GM18867 (cell line): ENCODE results near the gene FIBP.

Experiments used
- ATAC-seq: cut with Tn5 transposase; IDR thresholded peaks from one replicate; pipeline ENCODE4 v1.9.1; 2021; ENCODE audit warnings: mild to moderate bottlenecking, moderate library complexity; ENCODE audit not compliant: unreplicated experiment

The FIBP gene

GRCh38 chr11:65871811-65872548, 16.3 kb downstream of the FIBP start:
- no peak for ATAC-seq

GRCh38 chr11:65870706-65871681, 17.3 kb downstream of the FIBP start:
- ATAC-seq, result no peak

DNA sequence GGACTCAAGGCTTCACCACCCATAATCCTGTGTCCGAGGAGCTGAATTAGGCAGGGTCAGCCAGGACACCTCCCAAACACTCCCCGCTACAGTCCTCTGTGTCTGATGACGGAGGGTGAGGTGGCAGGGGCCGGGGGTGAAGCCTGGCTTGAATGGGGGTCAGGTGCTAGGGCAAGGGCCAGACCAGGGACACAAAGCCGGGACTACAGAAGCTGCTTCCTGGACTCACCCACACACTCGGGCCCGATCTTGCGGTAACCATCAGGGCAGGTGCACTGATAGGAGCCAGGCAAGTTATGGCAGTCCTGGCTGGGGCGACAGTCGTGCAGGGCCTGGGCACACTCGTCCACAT, 18.0 kb downstream of the FIBP start:
- ATAC-seq, result no peak

- ATAC-seq, result no peak
Measured at GRCh38 chr11:65869643-65870306, 18.5 kb downstream of the FIBP start.

- ATAC-seq, result no peak
Measured at GRCh38 chr11:65868907-65869306, 19.4 kb downstream of the FIBP start.

- no peak for ATAC-seq
Measured at GRCh38 chr11:65868076-65868667, 20.1 kb downstream of the FIBP start.

- ATAC-seq, result no peak
Measured at GRCh38 chr11:65867284-65868071, 20.8 kb downstream of the FIBP start.

DNA sequence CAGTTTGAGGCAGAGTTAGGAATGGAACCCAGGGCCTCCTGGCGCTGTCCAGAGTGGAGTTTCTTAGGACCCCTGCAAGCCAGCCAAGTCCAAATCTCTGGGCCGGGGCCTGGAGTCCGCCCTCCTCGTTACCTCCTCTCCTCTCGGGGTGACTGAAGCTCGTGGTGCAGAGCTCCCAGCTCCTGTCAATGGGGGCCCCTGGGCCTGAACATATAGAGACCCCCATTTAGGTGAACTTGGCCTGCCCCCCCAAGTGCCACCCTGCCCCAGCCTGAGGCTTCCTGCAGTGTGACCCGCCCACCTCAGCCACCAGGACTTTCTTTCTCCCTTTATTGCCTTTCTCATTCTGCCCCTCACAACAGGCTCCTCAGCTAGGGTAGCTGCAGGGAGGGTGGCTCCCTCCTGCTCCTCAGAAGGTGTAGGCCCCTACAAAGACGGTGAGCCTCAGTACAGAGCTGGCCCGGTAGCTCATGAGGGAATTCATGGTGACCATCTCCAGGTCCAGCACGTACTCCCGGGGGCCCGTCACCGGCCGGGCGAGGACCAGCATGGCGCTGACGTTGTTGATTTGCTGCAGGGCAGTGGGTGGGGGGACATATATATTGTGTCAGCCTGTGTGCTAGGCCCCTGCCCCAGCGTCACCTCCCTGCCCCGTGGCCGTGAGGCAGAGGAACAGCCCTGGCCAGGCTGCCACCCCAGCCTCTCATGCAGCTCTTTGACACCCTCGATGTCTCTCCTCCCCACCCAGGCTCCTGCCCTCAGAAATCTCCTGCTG, 21.6 kb downstream of the FIBP start:
- ATAC-seq, result no peak

DNA sequence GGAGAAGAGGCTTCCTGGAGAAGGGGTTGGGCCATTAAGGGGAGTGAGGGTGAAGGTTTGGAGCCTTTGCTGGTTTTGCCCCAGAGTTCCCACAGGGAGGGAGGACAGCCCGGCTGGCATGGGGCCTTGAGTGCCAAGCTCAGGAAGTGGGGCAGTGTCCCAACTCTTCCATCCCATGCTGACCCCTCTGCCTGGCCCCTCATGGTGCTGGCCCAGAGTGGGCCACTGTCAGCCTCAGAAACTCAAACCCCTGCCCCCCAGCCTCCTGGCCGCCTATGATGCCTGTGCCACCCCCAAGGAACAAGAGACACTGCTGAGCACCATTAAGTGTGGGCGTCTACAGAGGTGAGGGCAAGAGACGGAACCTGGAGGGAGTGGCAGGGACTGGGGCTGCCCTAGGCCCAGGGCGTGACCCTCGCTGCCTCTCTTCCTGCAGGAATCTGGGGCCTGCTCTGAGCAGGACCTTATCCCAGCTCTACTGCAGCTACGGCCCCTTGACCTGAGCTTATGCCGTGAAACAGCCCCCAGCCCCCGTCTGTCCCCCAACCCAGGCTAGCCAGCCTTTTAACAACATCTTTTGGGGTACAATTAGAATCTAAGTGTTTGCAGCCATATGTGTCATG, 22.6 kb downstream of the FIBP start:
- ATAC-seq, result no peak

DNA sequence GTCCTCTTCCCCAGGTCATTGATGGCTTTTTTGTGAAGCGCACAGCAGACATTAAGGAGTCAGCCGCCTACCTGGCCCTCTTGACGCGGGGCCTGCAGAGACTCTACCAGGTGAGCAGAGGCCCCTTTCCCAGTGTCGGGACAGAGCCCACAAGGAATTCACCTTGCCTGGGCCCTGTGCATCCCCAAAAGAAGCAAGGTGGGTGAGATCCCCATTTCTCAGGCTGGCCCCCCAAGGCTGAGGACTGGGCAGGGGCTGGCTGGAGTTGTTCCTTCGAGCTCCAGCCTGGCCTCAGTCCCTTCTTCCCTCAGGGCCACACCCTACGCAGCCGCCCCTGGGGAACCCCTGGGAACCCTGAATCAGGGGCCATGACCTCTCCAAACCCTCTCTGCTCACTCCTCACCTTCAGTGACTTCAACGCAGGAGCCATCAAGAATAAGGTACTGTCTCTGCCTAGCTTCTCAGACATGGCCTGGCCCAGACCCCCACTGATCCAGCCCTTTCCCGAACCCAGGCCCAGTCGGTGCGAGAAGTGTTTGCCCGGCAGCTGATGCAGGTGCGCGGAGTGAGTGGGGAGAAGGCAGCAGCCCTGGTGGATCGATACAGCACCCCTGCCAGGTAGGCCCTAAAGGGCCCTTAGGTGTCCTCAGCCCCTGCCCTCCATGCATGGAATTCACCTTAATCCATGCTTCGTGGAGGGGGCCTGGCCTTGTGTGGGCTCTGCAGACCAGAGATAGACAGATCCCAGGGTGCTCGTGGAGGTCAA, 23.4 kb downstream of the FIBP start:
- ATAC-seq, result no peak

DNA sequence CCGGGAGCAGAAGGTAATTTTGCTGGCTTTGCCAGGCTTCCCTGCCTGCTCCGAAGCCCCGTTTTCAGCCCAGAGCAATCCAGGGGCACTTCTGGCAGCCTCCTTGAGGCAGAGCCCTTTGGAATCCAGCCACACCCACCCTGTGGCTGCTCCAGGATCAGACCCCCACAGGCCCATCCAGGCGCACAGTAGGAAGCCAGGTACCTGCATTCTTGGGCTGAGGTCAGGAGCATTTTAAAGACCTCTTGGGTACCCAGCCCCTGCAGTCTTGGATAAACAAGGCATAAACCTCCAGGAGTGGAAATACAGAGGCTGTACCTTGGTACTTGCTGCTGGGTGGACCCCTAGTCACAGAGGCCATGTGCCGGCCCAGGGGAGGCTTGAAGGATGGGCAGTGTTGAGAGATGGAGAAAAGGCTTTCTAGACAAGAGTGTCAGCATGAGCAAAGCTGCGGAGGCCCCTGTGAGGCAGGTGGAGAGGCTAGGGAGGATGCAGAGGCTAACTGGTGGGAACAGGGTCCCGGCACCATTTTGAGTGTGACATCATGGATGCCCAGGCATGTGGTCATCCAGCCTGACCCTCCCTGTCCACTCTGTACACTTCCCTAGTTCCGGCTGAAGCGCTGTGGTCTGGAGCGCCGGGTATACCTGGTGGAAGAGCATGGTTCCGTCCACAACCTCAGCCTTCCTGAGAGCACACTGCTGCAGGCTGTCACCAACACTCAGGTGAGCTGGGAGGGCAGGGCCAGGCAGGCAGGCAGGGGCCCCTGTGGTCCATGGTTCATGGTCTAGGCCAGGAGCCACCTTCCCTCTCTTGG, 24.2 kb downstream of the FIBP start:
- no peak for ATAC-seq

DNA sequence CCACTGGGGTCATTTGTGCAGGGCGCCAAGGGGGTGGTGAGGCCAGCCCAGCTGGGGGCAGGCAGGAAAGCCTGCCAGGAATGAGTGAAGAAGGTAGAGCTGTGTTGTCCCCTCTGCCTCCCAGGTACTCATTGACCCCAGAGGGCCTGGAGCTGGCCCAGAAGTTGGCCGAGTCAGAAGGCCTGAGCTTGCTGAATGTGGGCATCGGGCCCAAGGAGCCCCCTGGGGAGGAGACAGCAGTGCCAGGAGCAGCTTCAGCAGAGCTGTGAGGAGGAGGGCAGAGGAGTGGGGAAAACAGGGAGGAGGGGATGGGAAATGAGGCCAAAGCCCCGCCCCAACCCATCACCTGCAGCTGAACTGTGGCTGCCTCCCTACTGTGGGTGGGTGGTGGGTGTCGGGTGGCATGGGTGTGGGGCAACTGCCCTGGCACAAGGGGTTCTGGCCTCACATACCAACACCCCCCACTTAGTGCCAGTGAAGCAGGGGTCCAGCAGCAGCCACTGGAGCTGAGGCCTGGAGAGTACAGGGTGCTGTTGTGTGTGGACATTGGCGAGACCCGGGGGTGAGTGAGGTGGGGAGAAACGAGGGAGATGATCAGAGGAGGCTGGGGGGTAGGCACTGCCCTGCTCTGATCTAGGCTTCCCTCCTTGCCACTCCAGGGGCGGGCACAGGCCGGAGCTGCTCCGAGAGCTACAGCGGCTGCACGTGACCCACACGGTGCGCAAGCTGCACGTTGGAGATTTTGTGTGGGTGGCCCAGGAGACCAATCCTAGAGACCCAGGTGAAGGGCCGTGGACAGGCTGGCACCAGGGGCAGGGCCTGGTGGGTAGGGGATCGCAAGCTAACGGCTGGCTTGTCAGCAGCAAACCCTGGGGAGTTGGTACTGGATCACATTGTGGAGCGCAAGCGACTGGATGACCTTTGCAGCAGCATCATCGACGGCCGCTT, 25.1 kb downstream of the FIBP start:
- ATAC-seq, result no peak

DNA sequence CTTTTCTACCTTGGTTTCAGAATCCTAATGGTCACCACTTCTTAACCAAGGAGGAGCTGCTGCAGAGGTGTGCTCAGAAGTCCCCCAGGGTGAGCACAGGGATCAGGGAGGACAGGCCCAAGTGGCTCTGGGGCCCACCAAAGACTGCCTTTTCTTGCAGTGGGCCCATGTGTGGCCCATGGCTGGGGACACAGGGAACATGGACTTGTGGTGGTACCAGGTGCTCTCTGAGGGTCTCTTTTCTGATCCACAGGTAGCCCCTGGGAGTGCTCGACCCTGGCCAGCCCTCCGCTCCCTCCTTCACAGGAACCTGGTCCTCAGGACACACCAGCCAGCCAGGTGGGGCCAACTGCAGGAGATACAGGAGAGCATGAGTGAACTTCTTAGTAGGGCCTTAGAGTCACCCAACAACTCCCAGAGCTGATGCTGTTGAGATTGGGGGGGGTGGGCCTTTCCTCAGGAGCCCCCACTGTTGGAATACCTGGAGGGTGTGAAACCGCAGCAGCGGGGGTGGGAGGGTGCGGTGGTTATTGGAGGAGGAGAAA, 26.0 kb downstream of the FIBP start:
- no peak for ATAC-seq

DNA sequence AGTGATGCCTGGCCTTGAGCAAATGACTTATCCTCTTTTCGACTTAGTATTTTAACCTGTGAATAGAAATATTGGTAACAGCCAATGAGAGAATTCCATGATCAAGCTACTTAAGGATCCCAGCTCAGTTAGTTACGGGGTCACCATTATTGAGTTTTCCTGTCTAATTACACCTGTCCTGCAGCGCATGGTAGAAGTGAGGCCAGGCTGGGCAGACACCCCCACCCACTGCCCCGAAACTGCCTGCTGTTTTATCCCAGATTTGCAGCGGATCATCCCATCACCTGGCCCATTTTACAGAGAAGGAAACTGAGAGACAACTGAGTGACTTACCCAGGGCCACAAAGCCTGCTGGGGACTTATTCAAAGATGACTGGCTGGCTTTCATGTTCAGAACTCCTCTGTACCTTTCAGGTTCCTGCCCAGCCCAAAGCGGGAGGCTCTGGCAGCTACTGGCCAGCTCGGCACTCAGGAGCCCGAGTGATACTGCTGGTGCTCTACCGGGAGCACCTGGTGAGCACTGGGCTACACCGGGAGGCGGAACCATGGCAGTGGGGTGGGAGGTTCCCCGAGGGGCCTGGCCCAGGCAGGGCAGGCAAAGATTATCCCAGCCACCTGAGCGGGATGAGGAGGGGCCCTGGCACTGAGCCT, 26.6 kb downstream of the FIBP start:
- ATAC-seq, result no peak

GRCh38 chr11:65861165-65861505, 27.1 kb downstream of the FIBP start:
- no peak for ATAC-seq
